Activated naive CD8-positive, alpha-beta T cell (primary cell): ENCODE data around the gene NAV3.

Source experiments
- H3K27ac Mint-ChIP-seq: one replicate; pipeline ENCODE4 v1.8.0; 2021; ENCODE audit warnings: mixed read lengths
- H3K27me3 Mint-ChIP-seq: one replicate; pipeline ENCODE4 v1.8.0; 2021; ENCODE audit warnings: mixed read lengths
- H3K36me3 Mint-ChIP-seq: one replicate; pipeline ENCODE4 v1.8.0; 2021; ENCODE audit warnings: mixed read lengths
- H3K4me1 Mint-ChIP-seq: one replicate; pipeline ENCODE4 v1.8.0; 2021; ENCODE audit warnings: low read depth, mixed read lengths
- H3K4me3 Mint-ChIP-seq: one replicate; pipeline ENCODE4 v1.8.0; 2021; ENCODE audit warnings: mild to moderate bottlenecking, mixed read lengths
- H3K9me3 Mint-ChIP-seq: one replicate; pipeline ENCODE4 v1.8.0; 2021; ENCODE audit warnings: low read depth, mixed read lengths

NAV3 gene

GRCh38 chr12:78171061-78171460, 340.4 kb downstream of the NAV3 start:
- Mint-ChIP-seq H3K27me3 (no peaks in the 10 kb centered on the region), H3K4me3 (no peak overlapping the region)

GRCh38 chr12:78176643-78177042, 345.9 kb downstream of the NAV3 start:
- Mint-ChIP-seq H3K27me3 (no peaks in the 10 kb centered on the region), H3K4me1 (no peaks in the 10 kb centered on the region), H3K9me3 (no peaks in the 10 kb centered on the region), H3K4me3 (no peak overlapping the region), H3K27ac (no peak overlapping the region), H3K36me3 (no peaks in the 10 kb centered on the region)

More at GRCh38 chr12:78171061-78171460, 340.4 kb downstream of the NAV3 start:
- H3K4me1 Mint-ChIP-seq, result no peaks in the 10 kb centered on the region
- no peaks in the 10 kb centered on the region for H3K36me3 Mint-ChIP-seq
- H3K27ac Mint-ChIP-seq, result no peak overlapping the region
- H3K9me3 Mint-ChIP-seq, result no peaks in the 10 kb centered on the region

GRCh38 chr12:78177298-78177697, 346.6 kb downstream of the NAV3 start:
- Mint-ChIP-seq H3K27me3 (no peaks in the 10 kb centered on the region), H3K36me3 (no peaks in the 10 kb centered on the region), H3K4me3 (no peak overlapping the region), H3K27ac (no peak overlapping the region), H3K9me3 (no peaks in the 10 kb centered on the region), H3K4me1 (no peaks in the 10 kb centered on the region)

DNA sequence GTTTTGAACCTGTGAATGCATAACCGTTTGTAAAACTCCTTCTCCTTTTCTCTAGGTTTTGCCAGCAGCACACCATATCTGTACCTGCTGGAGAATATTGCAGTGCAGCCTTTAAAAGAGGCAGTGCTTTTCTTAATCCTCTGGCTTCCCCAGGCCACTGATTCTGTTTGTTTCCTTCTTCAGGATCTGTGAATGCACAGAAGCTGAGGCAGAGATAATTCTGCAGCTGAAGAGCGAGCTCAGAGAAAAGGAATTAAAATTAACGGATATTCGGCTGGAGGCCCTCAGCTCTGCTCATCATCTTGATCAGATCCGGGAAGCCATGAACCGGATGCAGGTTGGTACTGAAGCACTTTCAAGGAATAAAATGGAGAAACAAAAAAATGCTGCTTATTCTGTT, 348.7 kb downstream of the NAV3 start:
- no peak overlapping the region for H3K27ac Mint-ChIP-seq
- H3K36me3 Mint-ChIP-seq, result no peaks in the 10 kb centered on the region
- no peak overlapping the region for H3K4me3 Mint-ChIP-seq
- no peaks in the 10 kb centered on the region for H3K27me3 Mint-ChIP-seq
- no peaks in the 10 kb centered on the region for H3K9me3 Mint-ChIP-seq
- H3K4me1 Mint-ChIP-seq, result no peaks in the 10 kb centered on the region

DNA sequence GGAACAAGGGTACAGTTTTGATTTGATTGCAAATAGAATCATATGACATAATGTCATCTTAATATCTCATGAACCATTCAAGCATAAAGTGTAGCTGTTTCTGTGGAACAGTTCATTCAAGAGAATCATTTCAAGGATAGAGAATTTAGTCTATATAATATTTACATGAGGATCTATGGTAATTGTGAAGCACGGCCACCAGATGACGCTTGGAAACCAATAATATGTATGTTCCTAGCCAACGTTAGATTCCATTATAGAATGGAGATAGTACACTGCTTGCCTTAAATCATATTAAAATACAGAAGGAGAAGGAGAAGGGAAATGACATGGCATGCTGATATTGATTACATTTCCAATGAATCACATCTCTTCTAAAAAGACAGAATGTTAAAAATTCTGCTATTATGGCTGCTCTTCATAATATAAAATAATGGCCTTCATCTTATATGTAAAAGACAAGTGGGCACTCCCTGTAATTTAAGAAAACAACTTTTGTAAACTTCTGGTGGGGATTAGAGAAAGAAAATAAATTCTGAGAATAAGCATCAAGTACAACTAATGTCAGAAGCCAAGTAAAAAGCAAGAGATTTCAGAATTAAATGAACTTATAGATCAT, 351.0 kb downstream of the NAV3 start:
- Mint-ChIP-seq H3K36me3 (no peaks in the 10 kb centered on the region), H3K27ac (no peak overlapping the region), H3K4me3 (no peak overlapping the region), H3K9me3 (no peaks in the 10 kb centered on the region), H3K27me3 (no peaks in the 10 kb centered on the region), H3K4me1 (no peaks in the 10 kb centered on the region)

DNA sequence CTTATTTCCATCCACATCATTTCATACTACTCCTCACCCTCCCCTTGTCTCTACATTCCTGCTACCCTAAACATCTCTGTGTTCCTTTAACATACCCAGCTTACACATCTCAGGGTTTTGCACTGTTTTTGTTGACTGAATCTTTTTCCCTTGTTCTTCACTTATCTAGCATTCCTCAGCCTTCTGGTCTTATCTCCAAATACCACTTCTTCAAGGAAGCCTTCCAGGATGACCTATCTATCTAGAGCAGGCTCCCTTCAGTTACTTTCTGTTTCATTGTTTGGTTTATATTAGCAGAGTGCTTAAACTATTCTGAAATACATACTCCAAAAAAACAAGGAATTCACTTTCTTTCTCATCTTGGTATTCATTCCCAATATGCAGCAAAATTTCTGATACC, 353.1 kb downstream of the NAV3 start:
- no peak overlapping the region for H3K4me3 Mint-ChIP-seq
- H3K4me1 Mint-ChIP-seq, result no peaks in the 10 kb centered on the region
- no peak overlapping the region for H3K27ac Mint-ChIP-seq
- no peaks in the 10 kb centered on the region for H3K9me3 Mint-ChIP-seq
- H3K36me3 Mint-ChIP-seq, result no peaks in the 10 kb centered on the region
- no peaks in the 10 kb centered on the region for H3K27me3 Mint-ChIP-seq

GRCh38 chr12:78185109-78185508, 354.4 kb downstream of the NAV3 start:
- no peak overlapping the region for H3K27ac Mint-ChIP-seq
- no peaks in the 10 kb centered on the region for H3K36me3 Mint-ChIP-seq
- H3K9me3 Mint-ChIP-seq, result no peaks in the 10 kb centered on the region
- no peaks in the 10 kb centered on the region for H3K4me1 Mint-ChIP-seq
- H3K4me3 Mint-ChIP-seq, result no peak overlapping the region
- H3K27me3 Mint-ChIP-seq, result no peaks in the 10 kb centered on the region

- no peaks in the 10 kb centered on the region for H3K36me3 Mint-ChIP-seq
- H3K27ac Mint-ChIP-seq, result no peak overlapping the region
- H3K27me3 Mint-ChIP-seq, result no peaks in the 10 kb centered on the region
- H3K9me3 Mint-ChIP-seq, result no peaks in the 10 kb centered on the region
- H3K4me1 Mint-ChIP-seq, result no peaks in the 10 kb centered on the region
- no peak overlapping the region for H3K4me3 Mint-ChIP-seq
These were observed 355.0 kb downstream of the NAV3 start for GRCh38 chr12:78185651-78186050.

DNA sequence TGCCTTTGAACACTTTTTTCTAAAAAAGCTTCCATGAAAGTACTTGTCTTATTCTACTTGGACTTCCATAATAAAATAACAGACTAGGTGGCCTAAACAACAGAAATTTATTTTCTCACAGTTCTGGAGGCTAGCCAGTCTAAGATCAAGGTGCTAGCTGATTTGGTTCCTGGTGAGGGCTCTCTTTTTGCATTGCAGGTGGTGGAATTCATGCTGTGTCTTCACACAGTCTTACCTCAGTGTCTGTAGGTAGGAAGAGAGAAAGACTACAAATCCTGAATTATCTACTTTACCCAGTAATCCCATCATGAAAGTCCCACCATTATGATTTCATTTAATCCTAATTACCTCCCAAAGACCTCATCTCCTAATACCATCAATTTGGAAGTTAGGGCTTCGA, 356.0 kb downstream of the NAV3 start:
- Mint-ChIP-seq H3K4me1 (no peaks in the 10 kb centered on the region), H3K27me3 (no peaks in the 10 kb centered on the region), H3K36me3 (no peaks in the 10 kb centered on the region), H3K27ac (no peak overlapping the region), H3K4me3 (no peak overlapping the region), H3K9me3 (no peaks in the 10 kb centered on the region)

- Mint-ChIP-seq H3K27ac (no peak overlapping the region), H3K9me3 (no peaks in the 10 kb centered on the region), H3K36me3 (no peaks in the 10 kb centered on the region), H3K4me1 (no peaks in the 10 kb centered on the region), H3K4me3 (no peak overlapping the region), H3K27me3 (no peaks in the 10 kb centered on the region)
These were observed 357.0 kb downstream of the NAV3 start for GRCh38 chr12:78187741-78188140.

- Mint-ChIP-seq H3K27me3 (no peaks in the 10 kb centered on the region), H3K27ac (no peak overlapping the region), H3K4me1 (no peaks in the 10 kb centered on the region), H3K36me3 (no peaks in the 10 kb centered on the region), H3K4me3 (no peak overlapping the region), H3K9me3 (peaks cover 9% of the 10 kb centered on the region)
These were observed 359.0 kb downstream of the NAV3 start for GRCh38 chr12:78189656-78190055.

DNA sequence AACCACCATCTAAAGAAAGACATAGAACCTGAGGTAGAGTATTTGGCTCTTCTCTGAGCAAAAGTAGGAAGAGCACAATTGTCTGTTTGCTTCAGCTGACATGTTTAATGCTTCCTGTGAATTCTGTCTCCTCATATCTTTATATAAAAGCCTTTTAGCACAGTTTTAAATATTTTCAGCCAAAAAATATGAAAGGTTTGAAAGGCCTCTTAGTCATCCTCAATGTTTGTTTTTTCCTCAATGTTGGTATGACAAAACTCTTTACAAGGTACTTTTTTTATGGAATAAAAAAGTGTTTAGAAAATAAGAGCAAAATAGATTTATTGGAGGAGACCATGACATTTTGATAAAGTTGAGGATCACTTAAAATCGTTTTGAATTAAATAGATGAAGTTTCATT, 360.9 kb downstream of the NAV3 start:
- Mint-ChIP-seq H3K27ac (no peak overlapping the region), H3K4me3 (no peak overlapping the region), H3K27me3 (no peaks in the 10 kb centered on the region), H3K4me1 (no peaks in the 10 kb centered on the region), H3K36me3 (no peaks in the 10 kb centered on the region), H3K9me3 (peaks cover 10% of the 10 kb centered on the region)

DNA sequence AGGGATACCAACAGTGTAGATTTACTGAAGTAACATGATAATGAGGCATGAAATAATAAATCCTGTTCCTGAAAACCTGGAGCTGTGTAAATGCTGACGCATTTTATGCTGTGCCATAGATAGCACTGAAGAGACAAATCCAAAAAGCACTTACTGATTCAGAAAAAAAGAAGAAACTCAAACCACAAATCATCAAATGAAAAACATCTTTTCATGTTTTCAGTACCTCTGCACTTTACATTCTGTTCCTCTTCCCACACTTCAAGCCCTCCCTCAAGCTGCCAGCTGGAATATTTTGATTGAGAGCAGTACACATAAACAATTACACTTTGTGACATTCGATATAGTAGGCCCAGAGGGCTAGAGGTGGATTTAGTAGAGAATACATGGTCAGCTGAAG, 362.3 kb downstream of the NAV3 start:
- Mint-ChIP-seq H3K4me3 (no peak overlapping the region), H3K27me3 (no peaks in the 10 kb centered on the region), H3K9me3 (peaks cover 10% of the 10 kb centered on the region), H3K27ac (no peak overlapping the region), H3K36me3 (no peaks in the 10 kb centered on the region), H3K4me1 (no peaks in the 10 kb centered on the region)

DNA sequence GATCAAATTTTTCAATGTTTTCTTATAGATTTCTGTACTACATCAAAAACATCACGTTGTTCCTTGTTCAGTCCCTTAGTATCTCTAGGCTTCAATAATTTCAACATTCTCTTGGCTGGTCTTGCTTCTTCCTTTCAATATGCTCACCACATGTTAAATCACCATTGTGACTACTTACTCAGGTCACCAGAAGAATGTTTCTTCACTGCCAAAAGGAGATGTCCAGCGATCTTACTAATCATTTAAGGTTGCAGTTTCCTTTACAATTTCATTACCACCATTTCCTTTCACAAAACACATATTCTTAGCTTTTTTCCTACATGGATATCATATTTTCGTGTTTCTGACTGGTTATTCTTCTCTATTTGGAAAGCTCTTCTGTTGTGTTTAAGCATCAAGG, 363.8 kb downstream of the NAV3 start:
- Mint-ChIP-seq H3K36me3 (no peaks in the 10 kb centered on the region), H3K4me3 (no peak overlapping the region), H3K9me3 (peaks cover 15% of the 10 kb centered on the region), H3K27ac (no peak overlapping the region), H3K4me1 (no peaks in the 10 kb centered on the region), H3K27me3 (no peaks in the 10 kb centered on the region)

DNA sequence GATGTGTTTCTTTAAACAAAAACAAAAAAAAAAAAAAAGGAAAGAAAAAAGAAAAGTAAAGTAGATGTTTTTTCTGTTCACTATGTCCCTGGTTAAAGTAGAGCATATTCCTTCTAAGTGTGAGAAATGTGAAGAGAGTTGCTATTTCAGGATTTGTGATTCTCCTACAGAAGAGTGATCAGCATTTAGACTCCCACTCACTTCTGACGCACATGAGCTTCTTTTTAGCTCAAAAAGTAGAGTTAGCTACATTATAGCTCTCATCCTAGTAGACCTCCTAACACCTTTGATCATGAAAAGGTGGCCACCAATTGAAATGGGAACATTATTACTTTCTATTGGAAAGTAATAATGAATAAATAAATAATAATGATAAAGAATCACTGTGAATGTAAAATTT, 368.2 kb downstream of the NAV3 start:
- no peaks in the 10 kb centered on the region for H3K27me3 Mint-ChIP-seq
- H3K36me3 Mint-ChIP-seq, result no peaks in the 10 kb centered on the region
- no peaks in the 10 kb centered on the region for H3K4me1 Mint-ChIP-seq
- no peak overlapping the region for H3K27ac Mint-ChIP-seq
- peaks cover 23% of the 10 kb centered on the region for H3K9me3 Mint-ChIP-seq
- no peak overlapping the region for H3K4me3 Mint-ChIP-seq

- no peak overlapping the region for H3K4me3 Mint-ChIP-seq
- peaks cover 15% of the 10 kb centered on the region for H3K9me3 Mint-ChIP-seq
- H3K27me3 Mint-ChIP-seq, result no peaks in the 10 kb centered on the region
- no peaks in the 10 kb centered on the region for H3K4me1 Mint-ChIP-seq
- no peak overlapping the region for H3K27ac Mint-ChIP-seq
- H3K36me3 Mint-ChIP-seq, result no peaks in the 10 kb centered on the region
These were observed 369.2 kb downstream of the NAV3 start for GRCh38 chr12:78199926-78200325.
